ENCODE measurements around the gene ADD2.
"Not testable (repeated sequence)": the region's sequence is repeated elsewhere in the genome, so short reads cannot be mapped to it uniquely, and the experiment has no call there.

Gene ADD2

DNA sequence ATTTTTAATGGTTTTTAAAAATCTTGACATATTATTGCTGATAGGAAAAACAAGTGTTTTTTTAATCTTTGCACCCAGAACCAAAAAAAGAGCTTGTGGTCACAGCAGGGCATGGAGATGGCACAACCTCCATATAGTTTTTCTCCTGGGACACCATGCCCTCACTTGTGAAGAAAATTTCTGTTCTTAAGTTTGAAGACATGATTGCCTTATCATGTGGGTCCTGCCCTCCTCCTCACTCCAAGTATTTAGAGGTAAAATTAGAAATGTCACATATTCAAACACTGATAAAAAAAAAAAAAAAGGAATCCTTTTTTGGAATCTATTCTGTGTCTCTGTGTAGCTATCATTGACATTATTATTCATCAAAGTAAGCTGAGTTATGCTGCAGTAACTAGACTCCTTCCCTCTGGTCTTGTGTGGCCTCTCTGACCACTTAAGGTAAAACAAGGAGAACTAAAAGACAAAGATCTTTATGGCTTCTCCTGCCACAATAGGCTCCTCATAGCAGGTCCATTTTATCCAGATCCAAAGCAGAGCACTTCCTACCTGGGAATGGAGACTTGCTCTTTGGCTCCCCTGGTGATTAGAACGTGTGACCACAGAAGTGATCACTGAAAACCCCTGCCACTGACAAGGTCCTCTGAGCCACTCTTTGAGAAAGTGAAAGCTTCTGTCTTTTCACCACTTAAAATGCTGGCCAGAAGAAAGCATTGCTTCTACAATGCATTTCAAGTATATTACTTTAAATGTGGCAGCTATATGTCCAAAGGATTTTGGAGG, 19.8 kb downstream of the ADD2 start:
- Mint-ChIP-seq H3K27me3 (peaks cover 5% of the 10 kb centered on the region), H3K4me3 (no peak overlapping the region), H3K9me3 (peaks cover 5% of the 10 kb centered on the region), H3K27ac (no peak overlapping the region), H3K36me3 (ENCODE audit: low read depth) (no peaks in the 10 kb centered on the region), H3K4me1 (ENCODE audit: low read depth) (peaks cover 4% of the 10 kb centered on the region)

DNA sequence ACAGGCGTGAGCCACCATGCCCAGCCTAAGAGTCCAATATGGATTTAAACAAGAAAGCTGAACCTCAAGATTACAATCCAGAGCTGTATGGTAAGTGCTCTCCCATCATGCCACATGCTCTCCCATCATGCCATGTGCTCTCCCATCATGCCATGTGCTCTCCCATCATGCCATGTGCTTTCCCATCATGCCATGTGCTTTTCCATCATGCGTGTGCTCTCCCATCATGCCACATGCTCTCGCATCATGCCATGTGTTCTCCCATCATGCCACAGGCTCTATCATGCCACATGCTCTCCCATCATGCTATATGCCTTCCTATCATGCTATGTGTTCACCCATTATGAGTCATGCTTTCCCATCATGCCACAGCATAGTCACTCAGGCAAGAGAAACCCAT, 20.7 kb downstream of the ADD2 start:
- Mint-ChIP-seq H3K36me3 (ENCODE audit: low read depth) (no peaks in the 10 kb centered on the region), H3K4me3 (no peak overlapping the region), H3K4me1 (ENCODE audit: low read depth) (peaks cover 4% of the 10 kb centered on the region), H3K9me3 (peaks cover 5% of the 10 kb centered on the region), H3K27ac (no peak overlapping the region), H3K27me3 (peaks cover 5% of the 10 kb centered on the region)

DNA sequence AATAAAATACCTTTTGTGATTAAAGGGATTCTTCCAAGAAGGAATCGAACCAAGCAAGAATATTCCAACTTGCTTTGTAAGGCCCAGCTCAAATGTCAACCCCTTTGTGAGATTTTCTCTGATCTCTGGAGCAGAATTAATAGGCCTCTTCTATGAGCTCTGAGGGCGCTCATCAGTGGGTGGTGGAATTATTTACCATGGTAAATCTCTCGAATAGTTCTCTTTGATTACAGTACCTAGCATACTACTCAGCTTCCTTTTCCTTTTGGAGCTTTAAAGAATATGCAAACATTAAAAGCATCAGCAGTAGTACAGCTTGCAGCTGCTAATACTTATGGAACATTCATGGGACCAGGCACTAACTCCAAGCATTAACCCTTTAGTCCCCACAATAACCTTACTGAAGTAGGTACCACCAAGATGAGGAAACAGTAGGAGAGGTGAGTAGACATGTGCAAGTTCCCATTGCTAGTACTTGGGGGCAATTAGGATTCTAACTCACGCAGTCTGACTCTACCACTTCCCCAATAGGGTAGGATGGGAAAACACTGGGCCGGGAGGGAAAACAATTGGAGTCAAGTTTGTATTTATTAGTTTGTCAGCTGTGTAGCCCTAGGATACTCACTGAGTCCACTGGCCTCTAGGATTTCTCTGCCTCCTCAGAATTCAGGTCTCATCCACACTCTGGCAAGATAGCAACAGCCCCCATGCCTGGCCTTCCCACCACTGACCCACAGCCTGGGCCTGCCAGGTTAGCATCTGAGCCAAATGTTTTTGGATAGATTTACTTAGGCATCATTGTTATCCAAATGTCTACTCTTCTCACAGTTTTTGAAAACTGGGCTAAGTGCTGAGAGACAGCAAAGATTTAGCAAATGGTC, 21.7 kb downstream of the ADD2 start:
- H3K9me3 Mint-ChIP-seq = peaks cover 5% of the 10 kb centered on the region
- peaks cover 4% of the 10 kb centered on the region for H3K4me1 Mint-ChIP-seq (ENCODE audit: low read depth)
- H3K4me3 Mint-ChIP-seq = no peak overlapping the region
- peaks cover 5% of the 10 kb centered on the region for H3K27me3 Mint-ChIP-seq
- no peaks in the 10 kb centered on the region for H3K36me3 Mint-ChIP-seq (ENCODE audit: low read depth)
- H3K27ac Mint-ChIP-seq = no peak overlapping the region

DNA sequence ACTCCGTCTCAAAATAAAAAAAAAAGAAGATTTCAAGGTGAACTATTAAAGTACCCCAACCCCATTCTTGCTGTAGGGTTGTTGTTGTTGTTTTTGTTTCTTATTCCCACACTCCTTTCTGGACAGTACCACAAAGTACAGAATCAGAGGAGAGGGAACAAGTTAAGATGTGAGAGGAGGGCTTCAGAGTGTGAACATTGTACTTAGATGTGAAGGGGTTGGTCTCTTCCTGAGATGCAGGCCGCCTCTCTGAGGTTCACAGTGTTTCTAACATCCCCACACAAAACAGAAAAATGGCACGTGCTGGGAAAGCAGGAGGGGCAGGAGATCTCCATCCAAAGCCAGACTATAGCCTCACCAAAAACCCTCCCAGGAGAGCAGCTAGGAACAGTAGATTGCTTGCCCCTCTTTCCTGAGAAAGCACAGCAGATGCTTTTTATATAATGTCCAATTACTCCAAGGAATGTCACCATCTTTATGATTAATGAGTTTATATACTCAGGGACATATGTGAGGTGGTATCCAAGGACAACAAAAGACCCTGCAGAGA, 22.6 kb downstream of the ADD2 start:
- Mint-ChIP-seq H3K9me3 (peaks cover 5% of the 10 kb centered on the region), H3K4me1 (ENCODE audit: low read depth) (peaks cover 4% of the 10 kb centered on the region), H3K27me3 (peaks cover 5% of the 10 kb centered on the region), H3K36me3 (ENCODE audit: low read depth) (no peaks in the 10 kb centered on the region), H3K27ac (no peak overlapping the region), H3K4me3 (no peak overlapping the region)

DNA sequence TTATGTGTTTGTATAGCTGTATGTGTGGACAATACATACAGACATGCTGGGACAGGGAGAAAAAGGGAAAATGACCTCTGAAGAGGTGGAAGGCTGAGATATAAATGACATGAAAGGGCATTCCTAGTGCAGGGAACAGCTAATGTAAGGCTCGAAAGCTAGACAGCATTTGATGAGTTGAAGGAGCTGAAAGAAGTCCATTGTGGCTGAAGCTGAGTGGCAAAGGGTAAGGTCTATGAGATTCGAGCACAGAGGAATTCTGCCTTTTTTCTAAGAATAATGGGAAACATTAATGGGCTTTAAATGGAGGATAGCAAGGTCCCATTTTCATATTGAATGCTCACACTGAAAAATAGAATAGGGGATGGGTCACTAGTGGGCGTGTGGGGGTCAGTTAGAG, 23.6 kb downstream of the ADD2 start:
- Mint-ChIP-seq H3K27ac (no peak overlapping the region), H3K27me3 (no peaks in the 10 kb centered on the region), H3K9me3 (peaks cover 8% of the 10 kb centered on the region), H3K36me3 (ENCODE audit: low read depth) (peaks cover 3% of the 10 kb centered on the region), H3K4me3 (no peak overlapping the region), H3K4me1 (ENCODE audit: low read depth) (peaks cover 4% of the 10 kb centered on the region)

DNA sequence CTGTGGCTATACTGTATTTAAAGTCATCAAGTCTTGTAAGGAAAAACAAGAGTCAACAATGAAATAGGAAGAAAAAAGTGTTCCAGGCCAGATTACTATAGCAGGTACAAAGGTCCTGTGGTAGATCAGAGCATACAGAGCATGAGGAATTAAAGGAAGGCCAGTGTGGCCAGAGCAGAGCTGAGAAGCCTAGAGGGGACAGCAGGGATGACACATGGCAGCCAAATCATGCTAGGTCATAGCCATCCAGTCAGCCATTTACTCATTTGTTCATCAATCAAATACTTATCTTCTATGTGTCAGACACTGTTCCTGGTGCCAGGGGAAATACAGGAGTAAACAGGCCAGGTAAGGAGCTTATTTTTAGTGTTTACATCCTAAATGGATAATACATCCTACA, 24.3 kb downstream of the ADD2 start:
- no peaks in the 10 kb centered on the region for H3K27me3 Mint-ChIP-seq
- H3K36me3 Mint-ChIP-seq (ENCODE audit: low read depth) = peaks cover 3% of the 10 kb centered on the region
- H3K9me3 Mint-ChIP-seq = peaks cover 11% of the 10 kb centered on the region
- no peak overlapping the region for H3K27ac Mint-ChIP-seq
- no peak overlapping the region for H3K4me3 Mint-ChIP-seq
- H3K4me1 Mint-ChIP-seq (ENCODE audit: low read depth) = peaks cover 4% of the 10 kb centered on the region

DNA sequence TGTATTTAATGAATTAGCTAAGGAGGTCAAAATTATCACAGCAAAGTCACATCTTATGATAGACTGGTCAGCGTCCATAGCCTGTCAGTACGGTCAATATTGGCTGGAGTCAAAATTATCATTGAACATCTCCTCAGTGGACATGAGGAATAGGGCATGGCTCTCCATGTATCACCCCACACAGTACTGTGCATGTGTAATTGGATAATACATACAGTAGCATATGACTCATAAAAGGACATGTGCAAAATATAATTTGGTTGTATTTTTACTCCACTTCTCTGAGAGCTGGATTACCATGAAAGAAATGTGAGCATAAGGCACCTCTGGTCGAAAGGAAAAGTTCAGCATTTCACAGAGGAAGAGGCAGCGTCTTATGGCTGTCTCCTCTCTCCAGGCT, 24.9 kb downstream of the ADD2 start:
- peaks cover 11% of the 10 kb centered on the region for H3K9me3 Mint-ChIP-seq
- no peaks in the 10 kb centered on the region for H3K27me3 Mint-ChIP-seq
- H3K4me3 Mint-ChIP-seq = no peak overlapping the region
- no peak overlapping the region for H3K27ac Mint-ChIP-seq
- H3K4me1 Mint-ChIP-seq (ENCODE audit: low read depth) = peaks cover 4% of the 10 kb centered on the region
- H3K36me3 Mint-ChIP-seq (ENCODE audit: low read depth) = peaks cover 3% of the 10 kb centered on the region

DNA sequence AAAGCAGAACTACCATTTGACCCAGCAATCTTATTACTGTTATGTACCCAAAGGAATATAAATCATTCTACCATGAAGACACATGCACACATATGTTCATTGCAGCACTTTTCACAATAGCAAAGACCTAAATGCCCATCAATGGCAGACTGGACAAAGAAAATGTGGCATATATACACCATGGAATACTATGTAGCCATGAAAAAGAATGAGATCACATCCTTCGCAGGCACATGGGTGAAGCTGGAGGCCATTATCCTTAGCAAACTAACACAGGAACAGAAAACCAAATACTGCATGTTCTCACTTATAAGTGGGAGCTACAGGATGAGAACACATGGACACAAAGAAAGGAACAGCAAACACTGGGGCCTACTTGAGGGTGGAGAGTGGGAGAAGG, 28.5 kb downstream of the ADD2 start:
- not testable (repeated sequence) for H3K4me3 Mint-ChIP-seq; H3K4me1 Mint-ChIP-seq (ENCODE audit: low read depth); H3K36me3 Mint-ChIP-seq (ENCODE audit: low read depth); H3K27me3 Mint-ChIP-seq; H3K9me3 Mint-ChIP-seq; H3K27ac Mint-ChIP-seq

DNA sequence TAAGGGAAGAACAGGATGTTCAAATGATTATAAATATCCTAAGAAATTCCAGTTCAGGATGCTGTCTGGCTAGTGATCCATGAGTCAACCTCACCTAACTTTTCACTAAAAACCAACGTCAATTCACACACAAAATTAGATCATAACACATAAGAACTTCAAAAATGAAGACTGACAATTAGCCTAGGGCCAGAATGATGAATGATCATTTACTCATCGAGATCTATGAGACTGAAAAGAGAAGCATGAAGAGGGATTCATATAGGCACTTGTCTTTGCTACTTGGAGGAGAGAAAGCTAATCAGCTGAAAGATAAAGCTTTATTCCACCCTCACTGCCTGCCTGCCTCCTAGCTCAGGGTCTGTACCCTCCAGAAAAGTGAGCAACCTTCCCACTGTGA, 29.8 kb downstream of the ADD2 start:
- Mint-ChIP-seq H3K9me3 (peaks cover 6% of the 10 kb centered on the region), H3K27me3 (peaks cover 4% of the 10 kb centered on the region), H3K4me1 (ENCODE audit: low read depth) (peaks cover 6% of the 10 kb centered on the region), H3K36me3 (ENCODE audit: low read depth) (peaks cover 3% of the 10 kb centered on the region), H3K27ac (no peak overlapping the region), H3K4me3 (no peak overlapping the region)

DNA sequence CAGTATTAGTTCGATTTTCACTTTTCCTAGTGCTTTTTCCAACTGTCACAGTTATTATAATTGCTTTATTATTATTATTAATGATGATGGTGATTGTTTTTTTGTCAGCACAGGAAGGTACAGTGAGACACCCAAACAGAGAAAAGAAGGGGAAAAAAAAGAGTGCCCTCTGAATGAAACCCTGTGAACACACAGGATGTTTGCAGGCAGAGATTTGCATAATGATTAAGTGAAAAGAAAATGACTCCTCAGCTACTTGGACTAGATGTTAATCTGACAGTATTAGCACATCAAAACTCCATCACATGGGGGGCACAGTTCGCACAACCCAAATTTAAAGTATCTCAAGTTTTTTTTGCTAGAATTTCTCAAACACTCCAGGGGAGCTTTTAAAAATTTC, 32.9 kb downstream of the ADD2 start:
- Mint-ChIP-seq H3K4me3 (no peak overlapping the region), H3K4me1 (ENCODE audit: low read depth) (peaks cover 6% of the 10 kb centered on the region), H3K27me3 (peaks cover 4% of the 10 kb centered on the region), H3K9me3 (peaks cover 6% of the 10 kb centered on the region), H3K36me3 (ENCODE audit: low read depth) (peaks cover 3% of the 10 kb centered on the region), H3K27ac (no peak overlapping the region)

DNA sequence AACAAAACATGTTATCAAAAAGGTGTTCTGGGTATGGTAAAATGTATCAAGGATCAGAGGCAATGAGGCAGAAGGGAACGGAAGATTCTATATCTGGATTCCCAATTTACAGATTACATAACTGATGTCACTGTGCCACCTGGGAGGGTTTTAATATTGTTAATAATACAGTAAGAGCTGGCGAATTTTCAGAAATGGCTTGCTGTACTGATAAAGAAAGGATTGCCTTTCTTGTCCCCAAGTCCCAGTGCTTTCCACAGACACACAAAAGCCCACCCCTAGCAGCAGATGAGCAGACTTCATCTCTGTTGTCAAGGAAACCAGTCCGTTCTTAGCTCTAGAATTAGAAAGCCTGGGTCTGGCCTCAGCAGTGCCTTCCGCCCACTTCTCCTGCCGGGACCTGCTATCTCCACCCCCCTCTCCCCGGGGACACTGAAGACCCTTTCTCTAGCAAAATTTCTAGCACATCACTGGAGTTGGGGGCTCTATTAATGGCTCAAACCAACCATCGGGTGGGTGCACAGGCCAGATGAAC, 34.3 kb downstream of the ADD2 start:
- Mint-ChIP-seq H3K36me3 (ENCODE audit: low read depth) (no peaks in the 10 kb centered on the region), H3K9me3 (no peaks in the 10 kb centered on the region), H3K27me3 (peaks cover 4% of the 10 kb centered on the region), H3K27ac (no peak overlapping the region), H3K4me3 (no peak overlapping the region), H3K4me1 (ENCODE audit: low read depth) (peaks cover 6% of the 10 kb centered on the region)

DNA sequence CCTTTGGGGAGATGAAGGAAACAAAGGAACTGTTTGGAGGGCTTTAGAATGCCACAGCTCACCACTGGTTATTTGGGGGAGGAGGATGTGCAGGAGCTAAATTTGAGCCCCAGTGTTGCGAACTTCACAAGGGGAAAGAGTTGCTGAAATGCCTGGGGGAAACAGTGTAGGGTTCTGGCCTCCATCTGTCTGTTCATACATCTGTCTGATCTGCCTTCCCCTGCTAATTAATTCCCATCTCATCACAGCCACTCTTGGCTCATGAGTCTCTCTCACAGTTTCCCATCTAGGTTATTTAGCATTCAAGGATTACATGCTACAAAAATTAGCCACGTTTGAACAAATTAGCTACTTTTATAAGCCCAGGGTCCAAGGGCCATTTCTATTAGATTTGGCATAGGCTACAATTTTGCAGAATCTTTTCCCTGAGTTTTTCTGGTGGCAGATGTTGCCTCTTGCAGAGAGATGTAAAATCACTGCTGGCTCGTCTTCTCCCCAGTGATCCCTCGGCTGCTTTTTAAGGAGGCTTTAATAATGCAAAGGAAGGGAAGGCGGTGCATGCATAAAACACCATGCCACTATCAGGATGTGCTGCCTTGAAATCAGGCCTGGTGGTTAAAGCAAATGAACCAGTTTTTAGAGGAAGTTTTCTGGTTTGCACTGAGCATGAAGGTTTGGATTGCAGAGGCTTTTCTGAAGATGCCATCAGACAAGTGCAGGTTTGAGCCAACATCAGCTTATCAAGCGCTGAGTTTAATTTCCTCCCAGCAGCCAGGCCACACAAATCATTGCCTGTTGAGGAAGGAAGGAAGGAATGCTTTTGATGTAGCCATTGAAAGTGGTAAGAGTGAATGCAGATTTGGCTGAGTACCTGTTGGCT, 35.0 kb downstream of the ADD2 start:
- Mint-ChIP-seq H3K27ac (no peak overlapping the region), H3K9me3 (no peaks in the 10 kb centered on the region), H3K27me3 (peaks cover 4% of the 10 kb centered on the region), H3K4me1 (ENCODE audit: low read depth) (peaks cover 6% of the 10 kb centered on the region), H3K4me3 (no peak overlapping the region), H3K36me3 (ENCODE audit: low read depth) (no peaks in the 10 kb centered on the region)

DNA sequence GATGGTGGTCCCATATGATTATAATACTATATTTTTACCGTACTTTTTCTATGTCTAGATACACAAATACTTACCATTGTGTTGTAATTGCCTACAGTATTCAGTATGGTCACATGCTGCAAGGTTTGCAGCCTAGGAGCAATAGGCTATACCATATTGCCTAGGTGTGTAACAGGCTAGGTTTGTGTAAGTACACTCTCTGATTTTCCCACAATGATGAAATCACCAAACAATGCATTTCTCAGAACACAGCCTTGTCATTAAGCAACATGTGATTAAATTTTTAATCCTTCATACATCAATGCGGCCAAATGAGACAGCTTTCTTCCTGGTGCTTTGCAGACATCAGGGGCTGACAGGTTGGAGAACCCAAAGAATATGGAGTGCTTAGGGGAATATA, 37.3 kb downstream of the ADD2 start:
- Mint-ChIP-seq H3K4me3 (no peak overlapping the region), H3K27me3 (peaks cover 4% of the 10 kb centered on the region), H3K9me3 (no peaks in the 10 kb centered on the region), H3K36me3 (ENCODE audit: low read depth) (no peaks in the 10 kb centered on the region), H3K27ac (no peak overlapping the region), H3K4me1 (ENCODE audit: low read depth) (peaks cover 6% of the 10 kb centered on the region)

DNA sequence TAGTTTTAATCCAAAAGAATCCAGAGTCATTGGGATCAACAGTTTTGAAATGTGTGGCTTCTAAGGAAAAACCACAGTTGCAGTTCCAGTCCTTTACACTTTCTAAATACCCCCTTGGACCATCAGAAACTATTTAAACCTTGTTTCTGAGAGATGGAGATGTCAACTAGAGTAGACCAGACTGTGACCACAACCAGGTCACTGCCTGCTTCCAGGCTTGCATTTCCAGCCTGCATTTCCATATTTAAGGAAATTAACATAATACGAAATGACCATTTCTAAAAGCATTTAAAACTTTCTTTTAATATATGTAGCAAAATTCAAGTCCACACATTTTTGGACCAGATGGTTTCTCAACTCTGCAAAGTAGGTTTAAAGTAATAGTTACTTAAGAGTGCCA, 38.4 kb downstream of the ADD2 start:
- Mint-ChIP-seq H3K4me1 (ENCODE audit: low read depth) (no peaks in the 10 kb centered on the region), H3K27ac (no peak overlapping the region), H3K36me3 (ENCODE audit: low read depth) (no peaks in the 10 kb centered on the region), H3K4me3 (no peak overlapping the region), H3K27me3 (no peaks in the 10 kb centered on the region), H3K9me3 (no peaks in the 10 kb centered on the region)

All from stimulated activated naive CD8-positive, alpha-beta T cell treated with anti-CD3 and anti-CD28 coated beads, Interleukin-15, Interleukin-2, amounts not matched to agents 100 ng/mL and 50 ng/mL, for 24 hours (primary cell).